K562 (cell line): ENCODE data around the gene NBR1. TPM values are rescaled to one million over a fixed set of nuclear protein-coding genes. Genes with fewer than 3 reads are reported as not detected.

ENCODE experiments used
- ATAC-seq: fragments of 200-7000 bp; cut with Tn5 transposase; 3 replicates; pipeline ENCODE4 v1.9.1; 2020; ENCODE audit warnings: moderate library complexity
- BruUV-seq: library from RNA; stranded (reverse); fragments of 400-500 nt; replicated peaks from 2 replicates; lab custom pipeline; 2021; lab: Mats Ljungman, UMichigan
- CTCF ChIA-PET: fragments of 300-600 bp; formaldehyde crosslinking; extraction: SDS; loops from one replicate; lab custom pipeline; 2021; ENCODE audit warnings: low intra/inter-chr PET ratio; lab: Yijun Ruan, JAX
- POLR2A ChIA-PET: fragments of 300-600, 350-650 bp; sonication (Branson Sonifier 250); formaldehyde crosslinking; extraction: SDS; loops from one replicate; lab custom pipeline; 2021; ENCODE audit warnings: antibody characterized with exemption, inconsistent platforms; lab: Yijun Ruan, JAX
- DNase-seq, 4 experiments: peaks; one replicate each; pipeline versions ENCODE4 v3.0.0 to v3.0.0-alpha.2; 2011 to 2018; ENCODE audit warnings: low spot score in 3 of 4, mixed read lengths in 3 of 4; ENCODE audit errors: extremely low read depth in 1 of 4
- FAIRE-seq: peaks from 2 replicates; lab custom pipeline; 2011; peaks lifted over from hg19 to GRCh38; lab: Jason Lieb, UNC
- H2AFZ ChIP-seq: 2 replicates; pipeline ENCODE4 v1.6.0; 2011; ENCODE audit warnings: low read depth, low read length, control low read depth, inconsistent platforms
- H3K27ac ChIP-seq: fragments of 200-600 bp; 3 replicates; pipeline ENCODE4 v1.8.0; 2011; ENCODE audit warnings: low read depth, mild to moderate bottlenecking, control low read depth, inconsistent platforms, low read length, moderate library complexity, mixed read lengths; ENCODE audit errors: extremely low read depth
- H3K27me3 ChIP-seq, 2 experiments: fragments of 300-600 bp in 1 of 2; 2 replicates in 1 of 2; 3 replicates in 1 of 2; pipeline versions ENCODE4 v1.6.0 to v1.8.0; 2011; ENCODE audit warnings: inconsistent platforms in 2 of 2, low read length in 2 of 2, mild to moderate bottlenecking in 1 of 2, mixed read lengths in 1 of 2, moderate library complexity in 1 of 2; ENCODE audit not compliant: control insufficient read depth in 2 of 2, insufficient read depth in 2 of 2
- H3K36me3 ChIP-seq: fragments of 300-600 bp; 3 replicates; pipeline ENCODE4 v1.8.0; 2011; ENCODE audit warnings: mild to moderate bottlenecking, low read length, inconsistent platforms; ENCODE audit not compliant: control insufficient read depth, insufficient read depth
- H3K4me1 ChIP-seq, 2 experiments: fragments of 200-600 bp in 1 of 2; replicated peaks in 1 of 2; 2 replicates in 1 of 2; 3 replicates in 1 of 2; pipeline versions ENCODE4 v1.5.1 to v1.8.0; 2011; ENCODE audit warnings: inconsistent platforms in 2 of 2, low read length in 2 of 2, mild to moderate bottlenecking in 1 of 2, mixed read lengths in 1 of 2, moderate library complexity in 1 of 2; ENCODE audit not compliant: control insufficient read depth in 2 of 2, insufficient read depth in 2 of 2
- H3K4me2 ChIP-seq: 2 replicates; pipeline ENCODE4 v1.6.1; 2011; ENCODE audit warnings: low read length, control low read depth, inconsistent platforms, mixed read lengths; ENCODE audit not compliant: insufficient read depth
- H3K4me3 ChIP-seq: fragments of 200-600 bp; sonication (generic), shearing (Covaris generic); 2 replicates; pipeline ENCODE4 v1.5.1; 2016; ENCODE audit warnings: control low read depth, inconsistent platforms
- H3K79me2 ChIP-seq: fragments of 200-600 bp; 3 replicates; pipeline ENCODE4 v1.8.0; 2011; ENCODE audit warnings: low read length, inconsistent platforms; ENCODE audit not compliant: control insufficient read depth, insufficient read depth
- H3K9ac ChIP-seq, 2 experiments: 2 replicates each; pipeline versions ENCODE4 v1.6.0 to v1.6.1; 2011; ENCODE audit warnings: low read depth in 2 of 2, low read length in 2 of 2, control low read depth in 1 of 2, inconsistent platforms in 1 of 2, mild to moderate bottlenecking in 1 of 2, mixed read lengths in 1 of 2; ENCODE audit not compliant: insufficient read depth in 1 of 2
- H3K9me1 ChIP-seq: one replicate; pipeline ENCODE4 v1.6.0; 2011; ENCODE audit warnings: inconsistent platforms, mild to moderate bottlenecking, low read length, moderate library complexity; ENCODE audit not compliant: control insufficient read depth, insufficient read depth
- H3K9me3 ChIP-seq: replicated peaks from 2 replicates; pipeline ENCODE4 v1.5.1; 2011; ENCODE audit warnings: low read depth, low read length, inconsistent platforms; ENCODE audit not compliant: control insufficient read depth, insufficient read depth
- H4K20me1 ChIP-seq: replicated peaks from 2 replicates; pipeline ENCODE4 v1.6.1; 2011; ENCODE audit warnings: low read length, inconsistent platforms, mixed read lengths; ENCODE audit not compliant: control insufficient read depth, insufficient read depth
- CTBP1 ChIP-seq: fragments of 450-650 bp; IDR thresholded peaks from 2 replicates; pipeline ENCODE4 v1.6.1; 2016; ENCODE audit warnings: borderline replicate concordance
- E2F8 ChIP-seq: fragments of 450-650 bp; IDR thresholded peaks from 2 replicates; pipeline ENCODE4 v1.7.1; 2018; ENCODE audit warnings: mild to moderate bottlenecking, low read depth; ENCODE audit not compliant: partially characterized antibody
- FOXP4 ChIP-seq: sonication (generic); formaldehyde crosslinking; IDR thresholded peaks from 2 replicates; pipeline ENCODE4 v1.8.0; 2022; ENCODE audit warnings: mild to moderate bottlenecking, missing genetic modification reagents, borderline replicate concordance
- MAZ ChIP-seq, 2 experiments: fragments of 450-650 bp in 1 of 2; sonication (generic) in 1 of 2; formaldehyde crosslinking; IDR thresholded peaks in 1 of 2; conservative IDR thresholded peaks in 1 of 2; 2 replicates each; pipeline versions ENCODE4 v1.4.0 to v1.5.0; 2020; ENCODE audit warnings: mild to moderate bottlenecking in 1 of 2, missing genetic modification reagents in 1 of 2
- MEF2D ChIP-seq: conservative IDR thresholded peaks from 2 replicates; pipeline ENCODE4 v1.6.1; 2016; ENCODE audit warnings: low read depth, missing genetic modification characterization, missing compliant biosample characterization
- NR2C1 ChIP-seq, 2 experiments: fragments of 450-650 bp; IDR thresholded peaks; 2 replicates each; pipeline ENCODE4 v1.6.1; 2017; ENCODE audit warnings: mild to moderate bottlenecking in 2 of 2, antibody characterized with exemption in 1 of 2, inconsistent platforms in 1 of 2, missing compliant biosample characterization in 1 of 2, missing genetic modification characterization in 1 of 2
- RBFOX2 ChIP-seq: fragments of 200-400 bp; formaldehyde crosslinking; IDR thresholded peaks from 2 replicates; pipeline ENCODE4 v1.6.1; 2017; ENCODE audit warnings: low read depth, mild to moderate bottlenecking, low read length, moderate library complexity
- RBM25 ChIP-seq: fragments of 200-400 bp; formaldehyde crosslinking; IDR thresholded peaks from 2 replicates; pipeline ENCODE4 v1.6.1; 2018; ENCODE audit warnings: low read length, low read depth, moderate library complexity; ENCODE audit not compliant: severe bottlenecking
- SETDB1 ChIP-seq: IDR thresholded peaks from one replicate; pipeline ENCODE4 v1.6.1; 2012; ENCODE audit warnings: low read length, control low read depth, inconsistent platforms
- SP2 ChIP-seq: IDR thresholded peaks from 2 replicates; pipeline ENCODE4 v1.6.1; 2011; ENCODE audit warnings: mild to moderate bottlenecking, low read depth, low read length, moderate library complexity; ENCODE audit not compliant: poor library complexity, severe bottlenecking; ENCODE audit errors: extremely low read depth
- SPI1 ChIP-seq: IDR thresholded peaks from 2 replicates; pipeline ENCODE4 v1.6.1; 2011; ENCODE audit warnings: low read depth, low read length, control low read depth, borderline replicate concordance
- SRF ChIP-seq, 2 experiments: fragments of 250-450, 450-650 bp in 1 of 2; sonication (Bioruptor Pico) in 1 of 2; sonication (generic) in 1 of 2; formaldehyde crosslinking; IDR thresholded peaks; 2 replicates each; pipeline versions ENCODE4 v1.5.0 to v1.5.1; 2020 to 2022; ENCODE audit warnings: mild to moderate bottlenecking in 1 of 2, missing genetic modification reagents in 1 of 2
- TRIM24 ChIP-seq, 2 experiments: fragments of 450-650 bp; IDR thresholded peaks; 2 replicates each; pipeline ENCODE4 v1.6.1; 2016
- ZEB2 ChIP-seq: fragments of 450-650 bp; IDR thresholded peaks from 2 replicates; pipeline ENCODE4 v1.6.1; 2016
- ZNF184 ChIP-seq: sonication (generic); formaldehyde crosslinking; IDR thresholded peaks from 2 replicates; pipeline ENCODE4 v1.5.0; 2020; ENCODE audit warnings: missing genetic modification reagents
- ZNF77 ChIP-seq: fragments of 250-450 bp; sonication (Bioruptor Pico); IDR thresholded peaks from 2 replicates; pipeline ENCODE4 v1.5.0; 2020
- WGBS: fragments of 100-300 bp; shearing (Covaris generic); methylation state at CpG from one replicate; pipeline ENCODE4 v1.1.6; 2016; ENCODE audit warnings: low coverage, mixed read lengths; ENCODE audit not compliant: insufficient coverage; ENCODE audit errors: missing lambda C conversion rate; 5-methylcytosine and 5-hydroxymethylcytosine counted together
- in situ Hi-C: fragments of 300-500 bp; cut with MboI; formaldehyde crosslinking; loops from 4 replicates; pipeline ENCODE4 v1.15.0; 2018; ENCODE audit warnings: inconsistent platforms, mixed read lengths
- intact Hi-C: fragments of 100-400 bp; cut with micrococcal nuclease; formaldehyde crosslinking; loops from 2 replicates; pipeline ENCODE4 v1.14.2; 2022
- polyA plus RNA-seq, 8 experiments: library from polyadenylated mRNA; depleted of rRNA in 4 of 8; stranded (reverse) in 5 of 8; unstranded in 3 of 8; fragments of >200 nt; fragmentation: Nextera tagmentation in 2 of 8; fragmentation: Illumina TruSeq in 1 of 8; extraction: Ambion mirVana in 2 of 8; extraction: Trizol in 1 of 8; gene quantifications; 2 replicates each; pipeline versions ENCODE4 v1.2.1 to v1.2.3, GENCODE V29; 2011 to 2014; ENCODE audit warnings: inconsistent platforms in 1 of 8, missing spikeins in 1 of 8
- total RNA-seq, 7 experiments: library from RNA; depleted of rRNA in 6 of 7; stranded (reverse); fragments of >200 nt in 6 of 7; fragmentation: Illumina TruSeq in 2 of 7; extraction: Trizol in 2 of 7; gene quantifications; 2 replicates each; pipeline versions ENCODE4 v1.2.1 to v1.2.3, GENCODE V29; 2011 to 2021; ENCODE audit warnings: low replicate concordance in 1 of 7

Gene NBR1
- total and polyA plus RNA-seq, 9 of the 15 experiments (the other 6 are each of a cell fraction or from before 2014, with no cell fraction given): 4.2 to 70.1 (median 39.9) TPM

GRCh38 chr17:43171586-43172487 lies 823 bp downstream of the NBR1 start:
- Histone ChIP-seq H3K9me3 (no peaks in the 10 kb centered on the region), H3K4me3 (peak overlapping the region; percentile 84), H2AFZ (peak overlapping the region; percentile 69), H3K9me1 (no peaks in the 10 kb centered on the region), H4K20me1 (no peaks in the 10 kb centered on the region), H3K4me1 (peaks cover 3 to 8% of the 10 kb centered on the region in 2 experiments; a peak in 3 of 5 replicates), H3K4me2 (peak overlapping the region; percentile 89), H3K9ac (peak overlapping the region; percentile 87 to 91), H3K36me3 (peaks cover 13% of the 10 kb centered on the region), H3K79me2 (peaks cover 48% of the 10 kb centered on the region), H3K27ac (peak overlapping the region; percentile 92), H3K27me3 (no peaks in the 10 kb centered on the region)
- TSS peak; percentile 87 for BruUV-seq
- WGBS: 3% methylated on average over 12 of the region's 12 CpGs
- DNase-seq: peak in 2 of 4 experiments; percentile 19 to 78
- POLR2A ChIA-PET: interaction anchor here (0.5 to 2.2 kb wide), 13 partner anchors 12 to 312 kb away, joined by 3 to 42 read pairs (median 3); partner anchors contain the start of genes BRCA1, DHX8 and RPL27
- peak; percentile 81 for FAIRE-seq
- ATAC-seq: 0 out of 3 replicates have a peak, but pooled peaks have one; percentile 3
- intact Hi-C loops: loop anchor here (1.0 kb wide), 2 partner anchors 47 to 148 kb away; partner anchors contain the start of gene BRCA1
- in situ Hi-C loops: no loop called here
- CTCF ChIA-PET: interaction anchor here (0.8 to 1.3 kb wide), 2 partner anchors 46 to 311 kb away, joined by 3 to 4 read pairs; partner anchors contain the start of gene BRCA1
- TF ChIP-seq FOXP4 (no peak), SRF (CRISPR knock-in tag; IDR thresholded peaks at IDR 0.05) (no peak), MEF2D (tag) (no peak), ZEB2 (no peak), TRIM24 (IDR thresholded peaks at IDR 0.05) (no peak), RBFOX2 (no peak), NR2C1 (IDR thresholded peaks at IDR 0.05) (no peak), NR2C1 (tag; IDR thresholded peaks at IDR 0.05) (no peak), ZNF184 (CRISPR knock-in tag) (no peak), CTBP1 (0 out of 2 replicates have a peak, but pooled peaks have one; percentile 27), RBM25 (no peak), MAZ (CRISPR knock-in tag; conservative IDR thresholded peaks at IDR 0.05 in 1 of 2, IDR thresholded peaks at IDR 0.05 in 1 of 2) (0 out of 4 replicates have a peak, but pooled peaks of 1 of the 2 experiments have one; percentile 32), ZNF77 (no peak), SP2 (no peak), E2F8 (peak; percentile 49), SETDB1 (no peak), SPI1 (peak; percentile 99)
